Measurements from ENCODE around the gene RASA2.

- TF ChIP-seq POLR2A (IDR thresholded peaks at IDR 0.05) = no peak
- TF ChIP-seq, protein P1, sequence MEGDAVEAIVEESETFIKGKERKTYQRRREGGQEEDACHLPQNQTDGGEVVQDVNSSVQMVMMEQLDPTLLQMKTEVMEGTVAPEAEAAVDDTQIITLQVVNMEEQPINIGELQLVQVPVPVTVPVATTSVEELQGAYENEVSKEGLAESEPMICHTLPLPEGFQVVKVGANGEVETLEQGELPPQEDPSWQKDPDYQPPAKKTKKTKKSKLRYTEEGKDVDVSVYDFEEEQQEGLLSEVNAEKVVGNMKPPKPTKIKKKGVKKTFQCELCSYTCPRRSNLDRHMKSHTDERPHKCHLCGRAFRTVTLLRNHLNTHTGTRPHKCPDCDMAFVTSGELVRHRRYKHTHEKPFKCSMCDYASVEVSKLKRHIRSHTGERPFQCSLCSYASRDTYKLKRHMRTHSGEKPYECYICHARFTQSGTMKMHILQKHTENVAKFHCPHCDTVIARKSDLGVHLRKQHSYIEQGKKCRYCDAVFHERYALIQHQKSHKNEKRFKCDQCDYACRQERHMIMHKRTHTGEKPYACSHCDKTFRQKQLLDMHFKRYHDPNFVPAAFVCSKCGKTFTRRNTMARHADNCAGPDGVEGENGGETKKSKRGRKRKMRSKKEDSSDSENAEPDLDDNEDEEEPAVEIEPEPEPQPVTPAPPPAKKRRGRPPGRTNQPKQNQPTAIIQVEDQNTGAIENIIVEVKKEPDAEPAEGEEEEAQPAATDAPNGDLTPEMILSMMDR (IDR thresholded peaks at IDR 0.05) = no peak
These were observed 167.0 kb downstream of the RASA2 start for GRCh38 chr3:141653847-141654246.

Data from breast epithelium (tissue), 3 donors.